H1 (cell line): ENCODE results near the gene FKBP1B. TPM values are rescaled to one million over a fixed set of nuclear protein-coding genes. Genes with fewer than 3 reads are reported as not detected.

Source experiments
- CTCF ChIA-PET: fragments of 300-600 bp; sonication (Branson Sonifier 250); formaldehyde crosslinking; loops from one replicate; lab custom pipeline; 2021; ENCODE audit not compliant: partially characterized antibody; lab: Charles Lee
- POLR2A ChIA-PET: fragments of 300-600 bp; sonication (Branson Sonifier 250); formaldehyde crosslinking; loops from one replicate; lab custom pipeline; 2021; ENCODE audit warnings: inconsistent platforms; ENCODE audit not compliant: partially characterized antibody; lab: Charles Lee
- DNase-seq, 2 experiments: peaks; one replicate each; pipeline versions ENCODE4 v3.0.0 to v3.0.0-alpha.2; 2010 to 2022; ENCODE audit warnings: low spot score in 2 of 2, low read depth in 1 of 2, mixed read lengths in 1 of 2
- FAIRE-seq: peaks from 2 replicates; lab custom pipeline; 2011; peaks lifted over from hg19 to GRCh38; lab: Jason Lieb, UNC
- H2AFZ ChIP-seq: 2 replicates; pipeline ENCODE4 v1.8.1; 2012; ENCODE audit warnings: low read length, inconsistent platforms
- H2AK5ac ChIP-seq: 2 replicates; pipeline ENCODE4 v1.6.1; 2013; ENCODE audit warnings: low read depth, low read length
- H2BK120ac ChIP-seq: replicated peaks from 2 replicates; pipeline ENCODE3; 2013; ENCODE audit warnings: low read depth, low read length, inconsistent platforms
- H2BK12ac ChIP-seq: 2 replicates; pipeline ENCODE4 v1.6.1; 2013; ENCODE audit warnings: low read depth, low read length
- H2BK15ac ChIP-seq: 2 replicates; pipeline ENCODE4 v1.6.1; 2013; ENCODE audit warnings: low read length
- H2BK20ac ChIP-seq: 2 replicates; pipeline ENCODE4 v1.6.1; 2013; ENCODE audit warnings: low read length
- H2BK5ac ChIP-seq: 2 replicates; pipeline ENCODE4 v1.6.1; 2013; ENCODE audit warnings: low read depth, low read length
- H3K14ac ChIP-seq: 2 replicates; pipeline ENCODE4 v1.6.1; 2013; ENCODE audit warnings: inconsistent platforms; ENCODE audit not compliant: insufficient read length
- H3K18ac ChIP-seq: 2 replicates; pipeline ENCODE4 v1.6.1; 2013; ENCODE audit warnings: low read length; ENCODE audit errors: extremely low read depth
- H3K23ac ChIP-seq: 2 replicates; pipeline ENCODE4 v1.6.1; 2013; ENCODE audit warnings: inconsistent platforms; ENCODE audit not compliant: insufficient read length
- H3K23me2 ChIP-seq: 2 replicates; pipeline ENCODE4 v1.6.1; 2013; ENCODE audit warnings: low read depth, low read length
- H3K27ac ChIP-seq: 2 replicates; pipeline ENCODE4 v1.6.1; 2011; ENCODE audit warnings: low read depth, low read length, inconsistent platforms
- H3K27me3 ChIP-seq, 4 experiments: replicated peaks in 1 of 4; 1 replicate in 1 of 4; 2 replicates in 3 of 4; pipeline versions ENCODE4 v1.6.1 to v1.8.1; 2011 to 2013; ENCODE audit warnings: low read length in 3 of 4, mild to moderate bottlenecking in 3 of 4, inconsistent platforms in 2 of 4, mixed read lengths in 2 of 4, moderate library complexity in 1 of 4; ENCODE audit not compliant: control insufficient read depth in 3 of 4, insufficient read depth in 3 of 4; ENCODE audit errors: extremely low read depth in 1 of 4
- H3K36me3 ChIP-seq, 4 experiments: 2 replicates each; pipeline versions ENCODE4 v1.6.1 to v1.8.1; 2011 to 2013; ENCODE audit warnings: mild to moderate bottlenecking in 4 of 4, low read length in 3 of 4, moderate library complexity in 2 of 4, control low read depth in 1 of 4, inconsistent platforms in 1 of 4; ENCODE audit not compliant: insufficient read depth in 4 of 4, control insufficient read depth in 2 of 4
- H3K4ac ChIP-seq: replicated peaks from 2 replicates; pipeline ENCODE3; 2013; ENCODE audit warnings: low read length, low read depth, mixed read lengths, inconsistent platforms; ENCODE audit not compliant: insufficient read length
- H3K4me1 ChIP-seq, 4 experiments: replicated peaks in 1 of 4; 1 replicate in 1 of 4; 2 replicates in 3 of 4; pipeline versions ENCODE4 v1.6.1 to v1.8.1; 2011 to 2013; ENCODE audit warnings: low read length in 3 of 4, inconsistent platforms in 2 of 4, mixed read lengths in 1 of 4; ENCODE audit not compliant: insufficient read depth in 4 of 4, control insufficient read depth in 3 of 4
- H3K4me2 ChIP-seq, 2 experiments: 2 replicates each; pipeline versions ENCODE4 v1.6.1 to v1.8.1; 2011 to 2013; ENCODE audit warnings: low read depth in 2 of 2, low read length in 2 of 2, control low read depth in 1 of 2, inconsistent platforms in 1 of 2, mild to moderate bottlenecking in 1 of 2; ENCODE audit not compliant: insufficient read depth in 1 of 2
- H3K4me3 ChIP-seq, 4 experiments: fragments of 200-600, 300-600 bp in 1 of 4; sonication (generic), shearing (Covaris generic), sonication (Bioruptor Twin) in 1 of 4; 2 replicates each; pipeline versions ENCODE4 v1.5.1 to v1.8.1; 2011 to 2016; ENCODE audit warnings: low read length in 4 of 4, low read depth in 3 of 4, control low read depth in 2 of 4, inconsistent platforms in 2 of 4, mild to moderate bottlenecking in 2 of 4, mixed read lengths in 1 of 4, moderate library complexity in 1 of 4; ENCODE audit not compliant: insufficient read depth in 2 of 4; ENCODE audit errors: extremely low read depth in 1 of 4
- H3K56ac ChIP-seq: replicated peaks from 2 replicates; pipeline ENCODE3; 2013; ENCODE audit warnings: low read depth, mild to moderate bottlenecking, mixed read lengths, low read length, inconsistent platforms; ENCODE audit not compliant: insufficient read length
- H3K79me1 ChIP-seq: 2 replicates; pipeline ENCODE4 v1.6.1; 2013; ENCODE audit warnings: low read depth, low read length, control low read depth
- H3K79me2 ChIP-seq, 2 experiments: 2 replicates each; pipeline versions ENCODE4 v1.6.1 to v1.8.1; 2012 to 2013; ENCODE audit warnings: low read length in 2 of 2, mild to moderate bottlenecking in 2 of 2, inconsistent platforms in 1 of 2; ENCODE audit not compliant: insufficient read depth in 2 of 2, control insufficient read depth in 1 of 2
- H3K9ac ChIP-seq, 4 experiments: replicated peaks in 1 of 4; 1 replicate in 1 of 4; 2 replicates in 3 of 4; pipeline versions ENCODE4 v1.6.1 to v1.8.1; 2011 to 2013; ENCODE audit warnings: low read depth in 3 of 4, low read length in 3 of 4, control low read depth in 2 of 4, mild to moderate bottlenecking in 2 of 4, moderate library complexity in 2 of 4, inconsistent platforms in 1 of 4; ENCODE audit errors: extremely low read depth in 1 of 4
- H3K9me3 ChIP-seq, 2 experiments: 2 replicates each; pipeline versions ENCODE4 v1.6.1 to v1.8.1; 2012 to 2013; ENCODE audit warnings: mild to moderate bottlenecking in 2 of 2, moderate library complexity in 2 of 2, control low read depth in 1 of 2, inconsistent platforms in 1 of 2, low read depth in 1 of 2, low read length in 1 of 2, mixed read lengths in 1 of 2; ENCODE audit not compliant: insufficient read depth in 2 of 2
- H4K20me1 ChIP-seq, 2 experiments: replicated peaks in 1 of 2; 2 replicates each; pipeline versions ENCODE3 to v1.8.1; 2011 to 2013; ENCODE audit warnings: inconsistent platforms in 2 of 2, low read length in 2 of 2, mild to moderate bottlenecking in 1 of 2; ENCODE audit not compliant: insufficient read depth in 2 of 2, control insufficient read depth in 1 of 2
- H4K5ac ChIP-seq: 2 replicates; pipeline ENCODE4 v1.6.1; 2013; ENCODE audit warnings: low read length, low read depth, mixed read lengths, inconsistent platforms; ENCODE audit not compliant: insufficient read length
- H4K8ac ChIP-seq: 2 replicates; pipeline ENCODE4 v1.8.0; 2013; ENCODE audit warnings: mild to moderate bottlenecking, moderate library complexity, low read length, inconsistent platforms; ENCODE audit not compliant: insufficient read depth; ENCODE audit errors: extremely low read depth
- H4K91ac ChIP-seq: replicated peaks from 2 replicates; pipeline ENCODE3; 2013; ENCODE audit warnings: low read length, mixed read lengths, inconsistent platforms; ENCODE audit not compliant: insufficient read length
- KDM5A ChIP-seq: fragments of 200-600 bp; IDR thresholded peaks from 2 replicates; pipeline ENCODE4 v1.7.1; 2012; ENCODE audit warnings: mild to moderate bottlenecking, low read length, inconsistent platforms, mixed read lengths
- SIX5 ChIP-seq: IDR thresholded peaks from 2 replicates; pipeline ENCODE4 v1.6.1; 2011; ENCODE audit warnings: mild to moderate bottlenecking, low read depth, low read length
- SRF ChIP-seq: IDR thresholded peaks from 2 replicates; pipeline ENCODE4 v1.6.1; 2011; ENCODE audit warnings: mild to moderate bottlenecking, low read depth, low read length, moderate library complexity
- WGBS, 2 experiments: shearing (Covaris generic) in 1 of 2; methylation state at CpG; one replicate each; pipeline versions ENCODE4 v1.1.6 to v1.1.7; 2013 to 2015; ENCODE audit warnings: low lambda C conversion rate in 2 of 2, mixed read lengths in 2 of 2, inconsistent platforms in 1 of 2, low coverage in 1 of 2, missing lambda C conversion rate in 1 of 2; ENCODE audit not compliant: insufficient replicate concordance in 2 of 2, insufficient coverage in 1 of 2, insufficient read length in 1 of 2; ENCODE audit errors: extremely low coverage in 1 of 2, missing lambda C conversion rate in 1 of 2; 5-methylcytosine and 5-hydroxymethylcytosine counted together
- polyA plus RNA-seq, 7 experiments: library from polyadenylated mRNA; depleted of rRNA in 3 of 7; stranded (reverse) in 5 of 7; unstranded in 2 of 7; fragments of >200 nt in 5 of 7; fragments of 200-250 nt in 2 of 7; gene quantifications; 1 replicate in 5 of 7; 2 replicates in 1 of 7; 4 replicates in 1 of 7; pipeline versions ENCODE4 v1.2.1 to v1.2.3, GENCODE V29; 2011 to 2013; ENCODE audit warnings: missing spikeins in 2 of 7, mixed read lengths in 2 of 7
- total RNA-seq: library from RNA; stranded (reverse); fragmentation: NEBNext Ultra II Directional; extraction: Animal tissue kit (Norgen Biotek cat#: 25700); gene quantifications from 2 replicates; pipeline ENCODE4 v1.2.1, GENCODE V29; 2021

FKBP1B gene
- total and polyA plus RNA-seq, 2 of the 8 experiments (the other 6 are each of a cell fraction or from before 2014, with no cell fraction given): 50.8 to 151 TPM

DNA sequence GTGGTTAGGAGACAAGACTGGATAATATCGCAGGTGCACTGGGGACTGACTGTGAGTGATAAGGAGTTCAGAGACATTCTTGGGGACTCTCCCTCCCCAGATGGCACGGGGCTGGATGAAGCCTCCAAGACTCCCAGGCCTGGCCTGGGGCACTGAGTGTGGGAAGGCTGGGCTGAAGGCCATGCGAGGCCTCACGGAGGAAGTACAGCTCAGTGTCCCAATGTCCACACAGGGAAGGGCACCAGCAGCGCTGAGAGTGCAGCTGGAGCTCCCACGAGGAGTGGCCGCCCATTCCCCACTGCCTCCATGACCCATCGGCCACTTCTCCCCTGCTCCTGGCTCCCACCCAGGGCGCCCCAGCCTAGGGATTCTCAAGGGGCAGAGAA is 33.2 kb upstream of the FKBP1B start:
- Histone ChIP-seq H3K18ac (no peak overlapping the region; the same call in 1 of the 2 replicates), H3K4me1 (peaks cover 0 to 28% (median 4%) of the 10 kb centered on the region in 4 experiments; a peak in 5 of 7 replicates), H2BK15ac (peak overlapping the region; percentile 72; the same call in 1 of the 2 replicates), H2BK5ac (0 out of 2 replicates have a peak overlapping the region, but pooled peaks have one; percentile 15), H3K23ac (no peak overlapping the region), H3K14ac (no peak overlapping the region), H2AFZ (no peak overlapping the region), H3K27ac (no peak overlapping the region), H3K9ac (no peak overlapping the region), H3K27me3 (peaks cover 0 to 1% (median 0%) of the 10 kb centered on the region in 4 experiments; a peak in 2 of 7 replicates), H2BK12ac (peak overlapping the region; percentile 62; the same call in 1 of the 2 replicates), H3K4me3 (no peak overlapping the region), H4K8ac (peak overlapping the region; percentile 69), H2BK120ac (no peak overlapping the region), H3K56ac (no peak overlapping the region), H3K79me1 (no peaks in the 10 kb centered on the region), H4K91ac (no peak overlapping the region), H3K79me2 (no peaks in the 10 kb centered on the region), H2AK5ac (peak overlapping the region; percentile 5; the same call in 1 of the 2 replicates), H3K9me3 (no peaks in the 10 kb centered on the region), H4K5ac (no peak overlapping the region), H3K36me3 (no peaks in the 10 kb centered on the region), H3K4ac (no peak overlapping the region), H3K23me2 (no peaks in the 10 kb centered on the region), H2BK20ac (no peak overlapping the region), H3K4me2 (no peak overlapping the region), H4K20me1 (no peaks in the 10 kb centered on the region)
- WGBS, 2 experiments: 85% methylated on average over 9 of the region's 9 CpGs; no CpG with 5 or more reads in 1 of the 2 experiments
- POLR2A ChIA-PET: interaction anchor here (1.0 to 2.3 kb wide), 4 partner anchors 11 to 109 kb away, joined by 3 to 9 read pairs (median 6); partner anchors contain the start of gene ATAD2B
- DNase-seq (no peak), FAIRE-seq (no peak)
- CTCF ChIA-PET: interaction anchor here (1.1 to 1.2 kb wide), 2 partner anchors 10 to 44 kb away, joined by 4 to 5 read pairs; no protein-coding TSS in a partner anchor
- TF ChIP-seq SRF (no peak), KDM5A (no peak), SIX5 (no peak)
